Keratinocyte (primary cell): Measurements from ENCODE around the gene EHBP1.

Experiments
- EZH2 ChIP-seq: IDR thresholded peaks from one replicate; pipeline ENCODE4 v1.6.1; 2012; ENCODE audit warnings: inconsistent platforms, mild to moderate bottlenecking, low read length, moderate library complexity
- TF ChIP-seq, protein P1 (sequence below), 3 experiments: IDR thresholded peaks in 1 of 3; conservative IDR thresholded peaks in 1 of 3; optimal IDR thresholded peaks in 1 of 3; 2 replicates in 2 of 3; 3 replicates in 1 of 3; pipeline versions ENCODE3 to v1.5.1; 2011; ENCODE audit warnings: low read length in 3 of 3, mild to moderate bottlenecking in 3 of 3, moderate library complexity in 2 of 3, control low read depth in 1 of 3, inconsistent platforms in 1 of 3; ENCODE audit not compliant: insufficient read depth in 2 of 3; ENCODE audit errors: extremely low read depth in 1 of 3

GRCh38 chr2:62705007-62705829, at the start of gene EHBP1:
- TF ChIP-seq, protein P1, sequence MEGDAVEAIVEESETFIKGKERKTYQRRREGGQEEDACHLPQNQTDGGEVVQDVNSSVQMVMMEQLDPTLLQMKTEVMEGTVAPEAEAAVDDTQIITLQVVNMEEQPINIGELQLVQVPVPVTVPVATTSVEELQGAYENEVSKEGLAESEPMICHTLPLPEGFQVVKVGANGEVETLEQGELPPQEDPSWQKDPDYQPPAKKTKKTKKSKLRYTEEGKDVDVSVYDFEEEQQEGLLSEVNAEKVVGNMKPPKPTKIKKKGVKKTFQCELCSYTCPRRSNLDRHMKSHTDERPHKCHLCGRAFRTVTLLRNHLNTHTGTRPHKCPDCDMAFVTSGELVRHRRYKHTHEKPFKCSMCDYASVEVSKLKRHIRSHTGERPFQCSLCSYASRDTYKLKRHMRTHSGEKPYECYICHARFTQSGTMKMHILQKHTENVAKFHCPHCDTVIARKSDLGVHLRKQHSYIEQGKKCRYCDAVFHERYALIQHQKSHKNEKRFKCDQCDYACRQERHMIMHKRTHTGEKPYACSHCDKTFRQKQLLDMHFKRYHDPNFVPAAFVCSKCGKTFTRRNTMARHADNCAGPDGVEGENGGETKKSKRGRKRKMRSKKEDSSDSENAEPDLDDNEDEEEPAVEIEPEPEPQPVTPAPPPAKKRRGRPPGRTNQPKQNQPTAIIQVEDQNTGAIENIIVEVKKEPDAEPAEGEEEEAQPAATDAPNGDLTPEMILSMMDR (optimal IDR thresholded peaks at IDR 0.05 in 1 of 3, IDR thresholded peaks at IDR 0.05 in 1 of 3, conservative IDR thresholded peaks at IDR 0.05 in 1 of 3; ENCODE audit: extremely low read depth in 1 of 3, insufficient read depth in 2 of 3, low read length in 3 of 3): no peak
- no peak for TF ChIP-seq EZH2
